ENCODE measurements around the gene MUC4. TPM values are rescaled to one million over a fixed set of nuclear protein-coding genes. Genes with fewer than 3 reads are reported as not detected.
A peak's percentile ranks its signal among the peaks of the same experiment; 100 is the strongest.

The MUC4 gene
- total RNA-seq, 2 donors from 2014 or later, result 8.6 to 12.0 TPM

GRCh38 chr3:195802795-195803194 lies 8.9 kb downstream of the MUC4 start:
- TF ChIP-seq POLR2AphosphoS5 (IDR thresholded peaks at IDR 0.05) (no peak), POLR2A (IDR thresholded peaks at IDR 0.05) (no peak)
- TF ChIP-seq, protein P1, sequence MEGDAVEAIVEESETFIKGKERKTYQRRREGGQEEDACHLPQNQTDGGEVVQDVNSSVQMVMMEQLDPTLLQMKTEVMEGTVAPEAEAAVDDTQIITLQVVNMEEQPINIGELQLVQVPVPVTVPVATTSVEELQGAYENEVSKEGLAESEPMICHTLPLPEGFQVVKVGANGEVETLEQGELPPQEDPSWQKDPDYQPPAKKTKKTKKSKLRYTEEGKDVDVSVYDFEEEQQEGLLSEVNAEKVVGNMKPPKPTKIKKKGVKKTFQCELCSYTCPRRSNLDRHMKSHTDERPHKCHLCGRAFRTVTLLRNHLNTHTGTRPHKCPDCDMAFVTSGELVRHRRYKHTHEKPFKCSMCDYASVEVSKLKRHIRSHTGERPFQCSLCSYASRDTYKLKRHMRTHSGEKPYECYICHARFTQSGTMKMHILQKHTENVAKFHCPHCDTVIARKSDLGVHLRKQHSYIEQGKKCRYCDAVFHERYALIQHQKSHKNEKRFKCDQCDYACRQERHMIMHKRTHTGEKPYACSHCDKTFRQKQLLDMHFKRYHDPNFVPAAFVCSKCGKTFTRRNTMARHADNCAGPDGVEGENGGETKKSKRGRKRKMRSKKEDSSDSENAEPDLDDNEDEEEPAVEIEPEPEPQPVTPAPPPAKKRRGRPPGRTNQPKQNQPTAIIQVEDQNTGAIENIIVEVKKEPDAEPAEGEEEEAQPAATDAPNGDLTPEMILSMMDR (IDR thresholded peaks at IDR 0.05), result no peak
- Histone ChIP-seq H3K9me3 (no peaks in the 10 kb centered on the region), H3K27me3 (replicated peaks; ENCODE audit: insufficient read depth) (no peaks in the 10 kb centered on the region), H3K4me3 (peak overlapping the region in 1 of 2 donors; percentile 6), H3K27ac (no peak overlapping the region), H3K4me1 (replicated peaks) (no peaks in the 10 kb centered on the region), H3K36me3 (no peaks in the 10 kb centered on the region)
- whole genome bisulfite sequencing, result 23% methylated on average over 9 of the region's 9 CpGs
- DNase-seq (ENCODE audit: low spot score), result no peak
- intact Hi-C loops (cut with DNase I), result no loop called here

DNA sequence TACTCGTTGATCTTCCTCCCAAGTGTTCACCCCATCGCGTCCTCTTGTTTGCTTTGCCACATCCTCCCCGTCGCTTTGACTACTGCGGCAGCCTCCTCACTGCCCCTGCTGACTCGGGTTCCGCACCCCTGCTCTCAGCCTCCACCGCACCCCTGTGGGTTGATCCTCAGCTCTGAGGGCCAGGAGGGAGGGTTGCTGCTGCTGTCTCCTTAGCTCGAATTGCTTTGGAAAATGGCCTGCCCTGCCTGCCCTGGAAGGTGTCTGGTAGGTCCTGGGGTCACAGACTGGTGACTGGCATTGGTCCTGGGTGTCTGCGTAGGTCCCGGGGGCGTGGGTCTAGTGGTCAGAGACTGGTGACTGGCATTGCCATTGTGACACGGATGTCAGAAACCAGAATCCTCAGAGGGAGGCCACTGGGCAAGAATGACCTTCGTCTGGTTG lies 9.4 kb downstream of the MUC4 start:
- Histone ChIP-seq H3K4me3 (no peak overlapping the region), H3K9me3 (no peaks in the 10 kb centered on the region), H3K36me3 (no peaks in the 10 kb centered on the region), H3K27ac (no peak overlapping the region), H3K27me3 (replicated peaks; ENCODE audit: insufficient read depth) (no peaks in the 10 kb centered on the region), H3K4me1 (replicated peaks) (no peaks in the 10 kb centered on the region)
- DNase-seq (ENCODE audit: low spot score), result no peak
- 56% methylated on average over 15 of the region's 15 CpGs for WGBS
- intact Hi-C loops (cut with DNase I), result no loop called here
- TF ChIP-seq, protein P1 (IDR thresholded peaks at IDR 0.05), result no peak
- TF ChIP-seq POLR2A (IDR thresholded peaks at IDR 0.05) (no peak), POLR2AphosphoS5 (IDR thresholded peaks at IDR 0.05) (no peak)

DNA sequence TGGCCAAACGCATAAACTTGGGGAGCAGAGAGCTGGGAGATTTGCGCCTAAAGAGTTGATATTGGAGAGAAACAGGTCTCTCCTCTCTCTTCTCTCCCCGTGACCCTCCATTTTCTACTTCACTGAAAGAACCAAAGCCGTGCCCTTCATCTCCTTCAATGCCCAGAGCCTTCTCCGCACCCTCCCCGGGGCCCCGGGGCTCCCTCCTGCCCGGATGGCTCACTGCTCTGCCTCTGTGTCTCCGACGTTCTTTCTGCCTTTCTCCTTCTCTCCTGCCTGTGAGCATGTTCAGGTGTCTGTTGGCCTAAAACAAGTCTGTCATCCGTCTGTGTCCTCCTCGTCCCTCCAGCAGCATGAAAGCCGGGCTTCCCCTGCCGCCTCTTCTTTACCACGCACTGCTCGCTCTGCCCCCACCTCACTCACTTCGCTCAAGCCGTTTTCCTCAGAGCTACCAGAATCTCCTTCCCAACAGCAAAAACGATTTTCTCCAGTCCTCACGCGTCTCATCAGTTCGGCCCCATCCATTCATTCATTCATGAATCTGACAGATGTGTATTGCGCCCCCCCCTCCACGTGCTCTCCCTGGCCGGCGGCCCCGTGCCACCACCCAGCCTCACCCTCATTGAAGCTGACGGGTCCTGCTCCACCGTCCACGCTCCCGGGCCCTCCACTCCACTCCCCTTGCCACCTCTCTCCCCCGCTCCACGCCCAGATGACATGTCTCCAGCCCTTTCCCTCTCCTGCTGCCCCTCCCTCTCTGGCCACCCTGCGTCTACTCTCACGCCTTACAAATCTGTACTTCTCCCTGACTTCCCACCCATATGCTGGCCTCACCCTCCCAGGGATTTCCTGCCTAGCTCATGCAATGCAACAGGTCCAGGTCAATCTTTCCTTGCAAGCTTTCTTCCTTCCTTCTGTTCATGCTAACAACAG lies 10.2 kb downstream of the MUC4 start:
- DNase-seq (ENCODE audit: low spot score), result no peak
- intact Hi-C loops (cut with DNase I), result no loop called here
- Histone ChIP-seq H3K9me3 (no peaks in the 10 kb centered on the region), H3K4me3 (no peak overlapping the region), H3K4me1 (replicated peaks) (no peaks in the 10 kb centered on the region), H3K27ac (no peak overlapping the region), H3K36me3 (no peaks in the 10 kb centered on the region), H3K27me3 (replicated peaks; ENCODE audit: insufficient read depth) (no peaks in the 10 kb centered on the region)
- no peak for TF ChIP-seq POLR2AphosphoS5 (IDR thresholded peaks at IDR 0.05)
- no peak for TF ChIP-seq POLR2A (IDR thresholded peaks at IDR 0.05)
- TF ChIP-seq, protein P1 (IDR thresholded peaks at IDR 0.05), result no peak
- 59% methylated on average over 35 of the region's 35 CpGs for WGBS

DNA sequence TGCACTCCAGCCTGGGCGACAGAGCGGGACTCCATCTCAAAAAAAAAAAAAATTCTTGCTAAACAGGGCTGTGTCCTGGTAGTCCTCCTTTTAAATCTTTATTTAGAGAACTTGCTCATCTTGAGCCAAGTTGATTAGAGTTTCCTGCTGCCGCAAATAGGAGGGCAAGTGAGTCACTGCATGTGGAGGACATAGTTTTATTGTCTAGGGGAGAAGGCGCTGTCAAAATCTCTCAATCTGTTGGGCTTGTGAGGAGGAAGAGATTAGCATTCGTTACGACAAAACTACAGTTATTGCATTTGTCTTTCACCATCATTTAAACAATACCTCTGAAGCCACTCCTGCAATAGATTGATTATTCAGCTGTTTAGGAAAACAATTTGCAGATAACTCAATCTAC lies 11.5 kb downstream of the MUC4 start:
- Histone ChIP-seq H3K36me3 (no peaks in the 10 kb centered on the region), H3K27ac (no peak overlapping the region), H3K9me3 (no peaks in the 10 kb centered on the region), H3K4me3 (no peak overlapping the region), H3K27me3 (replicated peaks; ENCODE audit: insufficient read depth) (no peaks in the 10 kb centered on the region), H3K4me1 (replicated peaks) (no peaks in the 10 kb centered on the region)
- no peak for TF ChIP-seq POLR2A (IDR thresholded peaks at IDR 0.05)
- no peak for DNase-seq (ENCODE audit: low spot score)
- intact Hi-C loops (cut with DNase I), result no loop called here
- 87% methylated on average over 6 of the region's 6 CpGs for WGBS

GRCh38 chr3:195796795-195797194 lies 14.9 kb downstream of the MUC4 start:
- Histone ChIP-seq H3K27me3 (replicated peaks; ENCODE audit: insufficient read depth) (no peaks in the 10 kb centered on the region), H3K27ac (no peak overlapping the region), H3K36me3 (no peaks in the 10 kb centered on the region), H3K4me3 (no peak overlapping the region), H3K9me3 (no peaks in the 10 kb centered on the region), H3K4me1 (replicated peaks) (no peaks in the 10 kb centered on the region)
- WGBS, result 93% methylated on average over 11 of the region's 11 CpGs
- no peak for DNase-seq (ENCODE audit: low spot score)
- TF ChIP-seq, protein P1 (IDR thresholded peaks at IDR 0.05), result no peak
- TF ChIP-seq POLR2AphosphoS5 (IDR thresholded peaks at IDR 0.05) (no peak), POLR2A (IDR thresholded peaks at IDR 0.05) (no peak)
- intact Hi-C loops (cut with DNase I), result no loop called here

All from prostate gland (tissue), 2 donors.